Muscle of leg (tissue), 11 donors: ENCODE results near the gene RPTOR. TPM values are rescaled to one million over a fixed set of nuclear protein-coding genes. Genes with fewer than 3 reads are reported as not detected.

Source experiments
- DNase-seq: peaks from one replicate; pipeline ENCODE4 v3.0.0; 2013
- H3K27ac ChIP-seq: one replicate; pipeline ENCODE4 v1.5.1; 2013; ENCODE audit warnings: mild to moderate bottlenecking, low read length, control low read depth
- H3K27me3 ChIP-seq: one replicate; pipeline ENCODE4 v1.6.1; 2013; ENCODE audit warnings: low read length; ENCODE audit not compliant: control insufficient read depth, insufficient read depth
- H3K36me3 ChIP-seq: one replicate; pipeline ENCODE4 v1.6.1; 2013; ENCODE audit warnings: low read length; ENCODE audit not compliant: control insufficient read depth, insufficient read depth
- H3K4me1 ChIP-seq: one replicate; pipeline ENCODE4 v1.6.1; 2013; ENCODE audit warnings: low read length; ENCODE audit not compliant: control insufficient read depth, insufficient read depth
- H3K4me3 ChIP-seq: one replicate; pipeline ENCODE4 v1.5.1; 2013; ENCODE audit warnings: low read length, control low read depth
- H3K9me3 ChIP-seq: replicated peaks from 2 replicates; pipeline ENCODE4 v1.6.1; 2013; ENCODE audit warnings: low read depth, low read length; ENCODE audit not compliant: control insufficient read depth
- WGBS: methylation state at CpG from one replicate; pipeline ENCODE4 v1.1.5; 2013; ENCODE audit warnings: missing lambda C conversion rate; ENCODE audit not compliant: insufficient coverage; 5-methylcytosine and 5-hydroxymethylcytosine counted together
- polyA plus RNA-seq, 8 donors: library from polyadenylated mRNA; unstranded; fragments of 120-200 nt; gene quantifications; one replicate each; pipeline versions ENCODE4 v1.2.1 to v1.2.3, GENCODE V29; 2013; ENCODE audit warnings: inconsistent platforms in 1 of 8, low replicate concordance in 1 of 8; ENCODE audit not compliant: insufficient read length in 8 of 8, insufficient read depth in 1 of 8
- total RNA-seq: library from RNA; stranded (reverse); fragments of 120-200 nt; gene quantifications from one replicate; pipeline ENCODE4 v1.2.4, GENCODE V29; 2013

RPTOR gene
- total and polyA plus RNA-seq, 9 donors = 17.3 to 23.7 (median 20.0) TPM

GRCh38 chr17:80640366-80641084, 95.9 kb downstream of the RPTOR start:
- Histone ChIP-seq H3K27ac (no peak overlapping the region), H3K4me1 (no peaks in the 10 kb centered on the region), H3K9me3 (peaks cover 2% of the 10 kb centered on the region), H3K27me3 (no peaks in the 10 kb centered on the region), H3K36me3 (peaks cover 4% of the 10 kb centered on the region), H3K4me3 (no peak overlapping the region)
- WGBS = 91% methylated on average over 15 of the region's 19 CpGs
- no peak for DNase-seq

DNA sequence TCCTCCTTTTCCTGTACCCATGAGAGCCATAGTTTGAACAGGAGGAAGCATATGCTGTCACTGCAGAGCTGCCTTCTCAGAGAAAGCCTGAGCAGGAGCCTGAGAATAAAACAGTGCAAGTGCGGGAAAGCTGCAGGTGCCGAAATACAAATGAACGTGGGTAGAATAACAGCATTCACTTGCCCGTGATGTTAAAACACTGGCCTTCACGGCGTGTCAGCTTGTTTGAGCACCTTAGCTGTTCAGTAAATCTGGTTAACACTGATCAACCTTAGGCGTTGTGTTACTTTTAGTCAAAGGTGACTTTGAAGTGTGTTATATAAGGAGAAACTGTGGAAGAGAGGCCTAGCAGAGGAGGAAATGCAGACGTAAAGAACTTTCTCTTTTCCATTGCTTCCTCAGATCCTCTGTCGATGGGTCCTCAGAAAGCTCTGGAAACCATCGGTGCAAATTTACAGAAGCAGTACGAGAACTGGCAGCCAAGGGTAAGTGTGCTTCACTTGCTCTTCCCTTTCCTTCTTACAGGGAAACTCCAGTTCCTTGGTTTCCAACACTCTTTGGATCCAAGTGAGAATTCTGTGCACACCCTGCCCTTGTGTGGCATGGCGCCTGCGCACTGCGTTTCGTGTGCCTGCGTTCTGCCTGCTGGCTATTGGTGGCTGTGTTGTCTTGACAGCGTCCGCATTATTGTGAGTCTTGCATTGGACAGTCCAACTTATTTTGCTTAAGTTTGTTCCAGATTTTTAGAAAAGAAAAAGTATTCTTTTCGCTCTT, 98.9 kb downstream of the RPTOR start:
- Histone ChIP-seq H3K27ac (no peak overlapping the region), H3K27me3 (no peaks in the 10 kb centered on the region), H3K36me3 (no peaks in the 10 kb centered on the region), H3K4me1 (no peaks in the 10 kb centered on the region), H3K4me3 (no peak overlapping the region), H3K9me3 (peaks cover 2% of the 10 kb centered on the region)
- no peak for DNase-seq
- 93% methylated on average over 18 of the region's 19 CpGs for WGBS

- WGBS = 80% methylated on average over 1 of the region's 3 CpGs
- Histone ChIP-seq H3K27me3 (no peaks in the 10 kb centered on the region), H3K36me3 (no peaks in the 10 kb centered on the region), H3K27ac (no peak overlapping the region), H3K9me3 (peaks cover 2% of the 10 kb centered on the region), H3K4me3 (no peak overlapping the region), H3K4me1 (peaks cover 4% of the 10 kb centered on the region)
- no peak for DNase-seq
Observed at GRCh38 chr17:80644536-80644935, 99.9 kb downstream of the RPTOR start.

- Histone ChIP-seq H3K4me1 (peaks cover 16% of the 10 kb centered on the region), H3K36me3 (no peaks in the 10 kb centered on the region), H3K27ac (no peak overlapping the region), H3K9me3 (peaks cover 2% of the 10 kb centered on the region), H3K4me3 (no peak overlapping the region), H3K27me3 (no peaks in the 10 kb centered on the region)
- DNase-seq = no peak
- WGBS = 75% methylated on average over 6 of the region's 11 CpGs
Observed at GRCh38 chr17:80645706-80646325, 101.2 kb downstream of the RPTOR start.

DNA sequence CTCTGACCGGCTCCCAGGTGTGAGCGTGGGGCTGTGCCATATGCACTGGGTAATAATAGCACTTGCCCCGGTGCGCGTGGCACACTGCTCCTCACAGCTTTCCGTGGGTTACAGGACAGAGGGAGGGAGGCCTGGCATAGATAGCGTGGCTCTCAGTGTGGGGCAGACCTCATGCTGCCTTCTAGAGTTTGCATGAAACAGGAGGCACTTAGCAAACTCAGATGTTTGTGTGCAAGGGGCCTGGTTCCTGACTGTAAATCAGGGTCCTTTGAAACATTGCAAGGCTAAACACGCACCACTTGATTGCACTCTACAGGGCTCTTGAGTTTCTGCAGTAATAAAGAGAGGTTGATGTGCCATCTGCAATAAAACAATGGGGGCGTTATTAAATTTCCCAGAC, 101.7 kb downstream of the RPTOR start:
- 82% methylated on average over 8 of the region's 9 CpGs for WGBS
- H3K36me3 ChIP-seq = no peaks in the 10 kb centered on the region
- peaks cover 2% of the 10 kb centered on the region for H3K9me3 ChIP-seq
- peaks cover 17% of the 10 kb centered on the region for H3K4me1 ChIP-seq
- DNase-seq = no peak
- no peak overlapping the region for H3K4me3 ChIP-seq
- no peak overlapping the region for H3K27ac ChIP-seq
- H3K27me3 ChIP-seq = no peaks in the 10 kb centered on the region

DNA sequence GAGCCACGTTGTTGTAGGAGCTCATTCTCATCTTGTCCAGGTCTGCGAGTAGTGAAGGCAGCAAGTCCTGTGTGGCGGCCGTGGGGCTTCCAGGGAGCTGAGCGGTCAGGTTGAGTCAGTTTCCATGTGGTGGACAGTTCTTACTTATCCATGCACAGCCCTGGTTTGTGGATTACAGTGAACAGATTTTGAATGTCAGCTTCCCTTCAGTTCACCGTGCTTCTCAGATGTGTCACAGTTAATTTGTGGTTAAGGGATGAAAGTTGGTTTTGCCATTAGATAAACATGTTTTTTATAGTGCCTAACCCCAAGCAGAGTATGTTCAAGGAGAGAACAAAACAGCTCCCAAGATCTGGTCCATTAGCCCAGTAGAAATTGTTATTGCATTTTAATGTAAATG, 103.1 kb downstream of the RPTOR start:
- H3K27me3 ChIP-seq = no peaks in the 10 kb centered on the region
- no peaks in the 10 kb centered on the region for H3K9me3 ChIP-seq
- H3K36me3 ChIP-seq = no peaks in the 10 kb centered on the region
- H3K4me1 ChIP-seq = peaks cover 17% of the 10 kb centered on the region
- H3K4me3 ChIP-seq = no peak overlapping the region
- no peak overlapping the region for H3K27ac ChIP-seq
- no peak for DNase-seq
- whole genome bisulfite sequencing = 100% methylated on average over 1 of the region's 6 CpGs

DNA sequence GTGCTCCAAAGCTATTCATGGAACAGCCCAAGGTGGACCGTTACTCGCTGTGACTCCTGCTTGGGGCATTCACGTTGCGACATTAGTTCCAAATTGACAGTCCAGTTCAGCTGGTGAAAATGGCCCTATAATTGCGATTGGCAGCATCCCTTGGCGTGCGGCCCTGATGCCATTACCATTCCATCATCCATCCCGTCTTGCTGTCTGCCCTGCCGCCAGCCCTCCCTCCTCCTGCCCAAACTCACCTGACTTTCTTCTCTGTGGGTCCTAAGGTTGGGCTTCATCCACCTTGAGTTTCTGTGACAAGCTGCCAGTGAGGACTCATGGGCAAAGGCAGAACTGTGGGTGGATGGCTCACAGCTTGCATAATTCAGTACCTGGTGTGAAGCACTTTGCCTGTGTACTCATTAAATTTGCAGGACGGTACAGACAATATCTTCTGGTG, 104.6 kb downstream of the RPTOR start:
- Histone ChIP-seq H3K9me3 (no peaks in the 10 kb centered on the region), H3K27me3 (no peaks in the 10 kb centered on the region), H3K4me3 (no peak overlapping the region), H3K27ac (no peak overlapping the region), H3K4me1 (peaks cover 17% of the 10 kb centered on the region), H3K36me3 (no peaks in the 10 kb centered on the region)
- DNase-seq = no peak
- 86% methylated on average over 9 of the region's 10 CpGs for WGBS

DNA sequence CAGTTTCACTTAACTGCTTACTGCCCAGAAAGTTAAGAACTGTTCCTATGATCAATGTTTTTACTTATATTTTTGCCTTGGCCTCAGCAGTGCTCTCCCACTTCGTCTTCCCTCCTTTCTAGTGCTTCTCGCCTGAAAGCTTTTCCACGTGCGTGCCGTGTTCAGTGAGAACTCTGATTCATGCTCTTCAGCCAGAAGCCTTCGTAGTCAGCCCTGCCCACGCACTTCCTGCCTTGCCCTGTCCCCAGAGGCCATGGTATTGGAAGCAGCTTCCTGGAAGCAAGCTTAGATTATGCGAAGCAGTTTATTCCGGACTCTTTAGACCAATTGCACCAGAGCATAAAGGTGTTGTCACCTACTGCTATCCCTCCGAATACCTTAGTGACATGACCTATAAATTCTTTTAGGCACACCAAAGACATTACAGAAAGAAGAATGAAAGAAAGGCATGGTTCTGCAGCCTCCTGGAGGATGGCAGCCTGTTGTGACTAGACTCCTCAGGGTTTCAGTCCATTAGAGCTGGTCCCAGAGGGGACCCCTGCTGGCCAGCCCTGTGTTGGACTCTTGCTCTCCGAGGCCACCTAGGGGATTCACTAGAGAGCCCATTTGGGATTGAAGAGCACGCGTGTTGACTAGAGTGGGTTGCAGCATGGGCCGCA, 105.2 kb downstream of the RPTOR start:
- 23% methylated on average over 11 of the region's 14 CpGs for WGBS
- H3K4me1 ChIP-seq = peaks cover 17% of the 10 kb centered on the region
- peak; percentile 80 for DNase-seq
- H3K9me3 ChIP-seq = peaks cover 2% of the 10 kb centered on the region
- no peaks in the 10 kb centered on the region for H3K36me3 ChIP-seq
- H3K27me3 ChIP-seq = no peaks in the 10 kb centered on the region
- H3K4me3 ChIP-seq = no peak overlapping the region
- peak overlapping the region; percentile 35 for H3K27ac ChIP-seq

DNA sequence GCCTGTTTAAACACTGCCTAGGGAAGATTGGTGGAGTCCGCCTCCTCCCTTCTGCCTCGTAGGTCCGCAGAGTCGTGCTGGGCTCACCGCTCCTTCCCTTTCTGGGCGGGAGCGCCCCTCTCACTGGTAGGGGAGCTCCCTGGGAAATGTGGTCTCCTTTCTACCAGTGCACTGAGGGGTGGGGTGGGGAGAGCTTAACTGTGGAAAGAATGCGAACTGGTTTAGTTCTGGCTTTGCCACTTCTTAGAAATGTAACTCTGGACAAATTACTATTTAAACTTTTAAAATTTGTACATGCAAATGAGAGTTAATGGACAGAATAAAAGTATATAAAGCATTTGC, 105.7 kb downstream of the RPTOR start:
- H3K36me3 ChIP-seq = no peaks in the 10 kb centered on the region
- H3K27me3 ChIP-seq = no peaks in the 10 kb centered on the region
- peak overlapping the region; percentile 35 for H3K27ac ChIP-seq
- WGBS = no CpG with 5 or more reads among the region's 8 CpGs
- H3K4me1 ChIP-seq = peaks cover 17% of the 10 kb centered on the region
- H3K4me3 ChIP-seq = no peak overlapping the region
- DNase-seq = no peak
- H3K9me3 ChIP-seq = peaks cover 2% of the 10 kb centered on the region
